Mesenchymal stem cell (in vitro differentiated cells and primary cell): Measurements from ENCODE around the gene PDZRN3.

ENCODE experiments used
- DNase-seq: peaks from one replicate; pipeline ENCODE4 v3.0.0-alpha.2; 2013
- H2AFZ ChIP-seq: one replicate; pipeline ENCODE4 v1.6.1; 2013; ENCODE audit warnings: low read depth, mild to moderate bottlenecking, control low read depth, inconsistent platforms, low read length, moderate library complexity
- H2AK5ac ChIP-seq: 2 replicates; pipeline ENCODE4 v1.6.1; 2013; ENCODE audit warnings: low read length, moderate library complexity, mild to moderate bottlenecking, inconsistent platforms; ENCODE audit not compliant: severe bottlenecking
- H2BK120ac ChIP-seq: one replicate; pipeline ENCODE4 v1.6.1; 2013; ENCODE audit warnings: low read depth, mild to moderate bottlenecking, inconsistent platforms, low read length, moderate library complexity
- H2BK12ac ChIP-seq, 2 experiments: one replicate each; pipeline ENCODE4 v1.6.1; 2013; ENCODE audit warnings: inconsistent platforms in 2 of 2, low read length in 2 of 2, mild to moderate bottlenecking in 2 of 2, moderate library complexity in 2 of 2, control low read depth in 1 of 2
- H2BK15ac ChIP-seq: one replicate; pipeline ENCODE4 v1.6.1; 2013; ENCODE audit warnings: mild to moderate bottlenecking, low read depth, inconsistent platforms; ENCODE audit not compliant: poor library complexity, severe bottlenecking
- H2BK5ac ChIP-seq: 2 replicates; pipeline ENCODE4 v1.6.1; 2013; ENCODE audit warnings: low read depth, mild to moderate bottlenecking, low read length, control low read depth, inconsistent platforms; ENCODE audit not compliant: poor library complexity, severe bottlenecking
- H3K14ac ChIP-seq, 2 experiments: one replicate each; pipeline ENCODE4 v1.6.1; 2013; ENCODE audit warnings: inconsistent platforms in 2 of 2, low read length in 2 of 2, control low read depth in 1 of 2, mild to moderate bottlenecking in 1 of 2, moderate library complexity in 1 of 2
- H3K18ac ChIP-seq, 2 experiments: one replicate each; pipeline ENCODE4 v1.6.1; 2013; ENCODE audit warnings: inconsistent platforms in 2 of 2, low read length in 2 of 2, control low read depth in 1 of 2, low read depth in 1 of 2, mild to moderate bottlenecking in 1 of 2
- H3K23ac ChIP-seq, 2 experiments: one replicate each; pipeline ENCODE4 v1.6.1; 2013; ENCODE audit warnings: inconsistent platforms in 2 of 2, low read length in 2 of 2, mild to moderate bottlenecking in 2 of 2, moderate library complexity in 2 of 2, control low read depth in 1 of 2
- H3K27ac ChIP-seq: 2 replicates; pipeline ENCODE4 v1.5.1; 2013; ENCODE audit warnings: mild to moderate bottlenecking, moderate library complexity, low read length, control low read depth, inconsistent platforms; ENCODE audit not compliant: poor library complexity, severe bottlenecking
- H3K27me3 ChIP-seq, 2 experiments: 2 replicates each; pipeline versions ENCODE4 v1.6.1 to v1.7.0; 2013; ENCODE audit warnings: low read length in 2 of 2, mild to moderate bottlenecking in 2 of 2, moderate library complexity in 2 of 2, control low read depth in 1 of 2, inconsistent platforms in 1 of 2; ENCODE audit not compliant: control insufficient read depth in 1 of 2, insufficient read depth in 1 of 2
- H3K36me3 ChIP-seq, 2 experiments: 2 replicates each; pipeline versions ENCODE4 v1.6.1 to v1.7.0; 2013; ENCODE audit warnings: low read length in 2 of 2, control low read depth in 1 of 2, inconsistent platforms in 1 of 2, low read depth in 1 of 2, mild to moderate bottlenecking in 1 of 2; ENCODE audit not compliant: insufficient read depth in 2 of 2, control insufficient read depth in 1 of 2
- H3K4ac ChIP-seq, 2 experiments: one replicate each; pipeline ENCODE4 v1.6.1; 2013; ENCODE audit warnings: inconsistent platforms in 2 of 2, low read length in 2 of 2, mild to moderate bottlenecking in 2 of 2, moderate library complexity in 2 of 2, control low read depth in 1 of 2, low read depth in 1 of 2
- H3K4me1 ChIP-seq: 2 replicates; pipeline ENCODE4 v1.6.1; 2013; ENCODE audit warnings: low read depth, low read length, control low read depth; ENCODE audit not compliant: control insufficient read depth, insufficient read depth
- H3K4me2 ChIP-seq: 2 replicates; pipeline ENCODE4 v1.6.1; 2013; ENCODE audit warnings: low read length, mild to moderate bottlenecking, inconsistent platforms; ENCODE audit not compliant: poor library complexity, severe bottlenecking
- H3K4me3 ChIP-seq, 2 experiments: 2 replicates each; pipeline versions ENCODE4 v1.5.1 to v1.7.0; 2013; ENCODE audit warnings: low read length in 2 of 2, mild to moderate bottlenecking in 2 of 2, control low read depth in 1 of 2, low read depth in 1 of 2; ENCODE audit not compliant: insufficient read depth in 1 of 2
- H3K79me1 ChIP-seq: replicated peaks from 2 replicates; pipeline ENCODE4 v1.6.1; 2013; ENCODE audit warnings: mild to moderate bottlenecking, control low read depth, low read length, inconsistent platforms; ENCODE audit not compliant: poor library complexity, severe bottlenecking
- H3K9ac ChIP-seq: 2 replicates; pipeline ENCODE4 v1.7.0; 2013; ENCODE audit warnings: mild to moderate bottlenecking, low read length, moderate library complexity
- H3K9me3 ChIP-seq: 2 replicates; pipeline ENCODE4 v1.7.0; 2013; ENCODE audit warnings: mild to moderate bottlenecking, low read length; ENCODE audit not compliant: control insufficient read depth
- H4K8ac ChIP-seq: one replicate; pipeline ENCODE4 v1.6.1; 2013; ENCODE audit warnings: inconsistent platforms, mild to moderate bottlenecking, low read length, moderate library complexity
- H4K91ac ChIP-seq: one replicate; pipeline ENCODE4 v1.6.1; 2013; ENCODE audit warnings: mild to moderate bottlenecking, low read length, inconsistent platforms
- WGBS: methylation state at CpG from one replicate; pipeline ENCODE4 v1.1.7; 2013; ENCODE audit warnings: mixed read lengths; 5-methylcytosine and 5-hydroxymethylcytosine counted together

PDZRN3 gene

GRCh38 chr3:73385568-73385967 is 239.2 kb downstream of the PDZRN3 start:
- Histone ChIP-seq H4K91ac (no peak overlapping the region), H3K4me2 (no peak overlapping the region), H2BK5ac (no peak overlapping the region), H3K23ac (no peak overlapping the region), H3K9me3 (no peaks in the 10 kb centered on the region), H3K18ac (no peak overlapping the region), H3K9ac (no peak overlapping the region), H3K14ac (peak overlapping the region in 1 of 2 experiments; percentile 36), H4K8ac (no peak overlapping the region), H3K27ac (no peak overlapping the region), H3K36me3 (peaks cover 19 to 99% of the 10 kb centered on the region in 2 experiments), H3K4me3 (peak overlapping the region in 1 of 2 experiments; percentile 33), H2BK15ac (no peak overlapping the region), H3K79me1 (no peaks in the 10 kb centered on the region), H2BK120ac (no peak overlapping the region), H3K4me1 (no peaks in the 10 kb centered on the region), H3K27me3 (no peaks in the 10 kb centered on the region), H2AFZ (no peak overlapping the region), H2AK5ac (no peak overlapping the region), H2BK12ac (no peak overlapping the region), H3K4ac (no peak overlapping the region)
- 90% methylated on average over 3 of the region's 4 CpGs for WGBS
- DNase-seq, result no peak

GRCh38 chr3:73384091-73384906 is 240.4 kb downstream of the PDZRN3 start:
- Histone ChIP-seq H3K4me1 (no peaks in the 10 kb centered on the region), H3K9ac (no peak overlapping the region), H2AFZ (no peak overlapping the region), H2AK5ac (no peak overlapping the region), H3K14ac (no peak overlapping the region), H2BK5ac (no peak overlapping the region), H2BK15ac (no peak overlapping the region), H3K27me3 (no peaks in the 10 kb centered on the region), H2BK120ac (no peak overlapping the region), H3K23ac (no peak overlapping the region), H3K4ac (no peak overlapping the region), H3K36me3 (peaks cover 19 to 86% of the 10 kb centered on the region in 2 experiments), H4K91ac (peak overlapping the region; percentile 15), H3K18ac (no peak overlapping the region), H3K4me2 (no peak overlapping the region), H3K9me3 (no peaks in the 10 kb centered on the region), H3K4me3 (no peak overlapping the region), H3K27ac (no peak overlapping the region), H4K8ac (no peak overlapping the region), H2BK12ac (no peak overlapping the region), H3K79me1 (no peaks in the 10 kb centered on the region)
- 97% methylated on average over 66 of the region's 66 CpGs for WGBS
- DNase-seq, result no peak

GRCh38 chr3:73383470-73384049 is 241.2 kb downstream of the PDZRN3 start:
- Histone ChIP-seq H3K36me3 (peaks cover 19 to 79% of the 10 kb centered on the region in 2 experiments), H3K4me3 (no peak overlapping the region), H2AK5ac (no peak overlapping the region), H2BK120ac (no peak overlapping the region), H2BK15ac (no peak overlapping the region), H3K9me3 (no peaks in the 10 kb centered on the region), H3K27ac (no peak overlapping the region), H4K8ac (no peak overlapping the region), H3K27me3 (no peaks in the 10 kb centered on the region), H4K91ac (no peak overlapping the region), H2BK12ac (no peak overlapping the region), H3K23ac (no peak overlapping the region), H3K79me1 (no peaks in the 10 kb centered on the region), H3K4ac (no peak overlapping the region), H3K14ac (no peak overlapping the region), H3K4me1 (no peaks in the 10 kb centered on the region), H2BK5ac (no peak overlapping the region), H2AFZ (no peak overlapping the region), H3K9ac (no peak overlapping the region), H3K18ac (no peak overlapping the region), H3K4me2 (no peak overlapping the region)
- WGBS, result 96% methylated on average over 47 of the region's 47 CpGs
- no peak for DNase-seq

GRCh38 chr3:73381551-73381950 is 243.2 kb downstream of the PDZRN3 start:
- no peak overlapping the region for H2BK15ac ChIP-seq
- no peak overlapping the region for H2BK5ac ChIP-seq
- H2BK120ac ChIP-seq, result no peak overlapping the region
- no peak overlapping the region for H3K9ac ChIP-seq
- no peak overlapping the region for H3K4me3 ChIP-seq
- no peak overlapping the region for H3K23ac ChIP-seq
- 100% methylated on average over 2 of the region's 2 CpGs for WGBS
- no peaks in the 10 kb centered on the region for H3K9me3 ChIP-seq
- no peak overlapping the region for H4K8ac ChIP-seq
- no peaks in the 10 kb centered on the region for H3K27me3 ChIP-seq
- H3K27ac ChIP-seq, result no peak overlapping the region
- no peak overlapping the region for H3K14ac ChIP-seq
- DNase-seq, result no peak
- H3K4me2 ChIP-seq, result no peak overlapping the region
- H4K91ac ChIP-seq, result no peak overlapping the region
- H3K18ac ChIP-seq, result no peak overlapping the region
- no peaks in the 10 kb centered on the region for H3K79me1 ChIP-seq
- H2BK12ac ChIP-seq, result no peak overlapping the region
- H3K4ac ChIP-seq, result no peak overlapping the region
- H2AK5ac ChIP-seq, result no peak overlapping the region
- no peak overlapping the region for H2AFZ ChIP-seq
- no peaks in the 10 kb centered on the region for H3K4me1 ChIP-seq
- peaks cover 19 to 59% of the 10 kb centered on the region in 2 experiments for H3K36me3 ChIP-seq
